ENCODE data around the gene PCGF3.
"Not testable (repeated sequence)": the region's sequence is repeated elsewhere in the genome, so short reads cannot be mapped to it uniquely, and the experiment has no call there.

PCGF3 gene

GRCh38 chr4:743463-744211 lies 38.0 kb downstream of the PCGF3 start:
- no peak for DNase-seq

GRCh38 chr4:744212-744841 lies 38.7 kb downstream of the PCGF3 start:
- no peak for DNase-seq

- DNase-seq = no peak
Observed at GRCh38 chr4:747546-748170, 42.0 kb downstream of the PCGF3 start.

GRCh38 chr4:748461-748860 lies 42.8 kb downstream of the PCGF3 start:
- no peak for DNase-seq

GRCh38 chr4:749698-750666 lies 44.4 kb downstream of the PCGF3 start:
- DNase-seq = no peak

- no peak for DNase-seq
Observed at GRCh38 chr4:751676-752075, 46.0 kb downstream of the PCGF3 start.

GRCh38 chr4:752196-752861 lies 46.7 kb downstream of the PCGF3 start:
- DNase-seq = no peak

- not testable (repeated sequence) for DNase-seq
Observed at GRCh38 chr4:753186-753585, 47.6 kb downstream of the PCGF3 start.

- DNase-seq = no peak
Observed at GRCh38 chr4:754221-755120, 48.8 kb downstream of the PCGF3 start.

GRCh38 chr4:757111-757510 lies 51.5 kb downstream of the PCGF3 start:
- DNase-seq = no peak

GRCh38 chr4:759810-760209 lies 54.2 kb downstream of the PCGF3 start:
- DNase-seq = not testable (repeated sequence)

- no peak for DNase-seq
Observed at GRCh38 chr4:760616-761015, 55.0 kb downstream of the PCGF3 start.

GRCh38 chr4:761086-761485 lies 55.5 kb downstream of the PCGF3 start:
- no peak for DNase-seq

- no peak for DNase-seq
Observed at GRCh38 chr4:761739-762138, 56.1 kb downstream of the PCGF3 start.

- no peak for DNase-seq
Observed at GRCh38 chr4:762211-763190, 56.9 kb downstream of the PCGF3 start.

- DNase-seq = no peak
Observed at GRCh38 chr4:763191-763810, 57.7 kb downstream of the PCGF3 start.

GRCh38 chr4:763922-764321 lies 58.3 kb downstream of the PCGF3 start:
- DNase-seq = no peak

- DNase-seq = no peak
Observed at GRCh38 chr4:764405-765169, 59.0 kb downstream of the PCGF3 start.

- no peak for DNase-seq
Observed at GRCh38 chr4:766152-766515, 60.5 kb downstream of the PCGF3 start.

All from stimulated activated CD4-positive, alpha-beta T cell treated with anti-CD3 and anti-CD28 coated beads, Interleukin-4, amount 100 ng/mL, for 1 hour (primary cell).